Testis (tissue), 2 donors: ENCODE results near the gene NUP214.

Experiments
- POLR2A ChIP-seq: fragments of 450-650 bp; IDR thresholded peaks from one replicate; pipeline ENCODE4 v1.6.1; 2017; ENCODE audit warnings: antibody characterized with exemption, mild to moderate bottlenecking, moderate library complexity
- TF ChIP-seq, protein P1 (sequence below), 3 experiments: fragments of 450-650 bp in 2 of 3; fragments of 200-600 bp in 1 of 3; sonication (generic) in 1 of 3; IDR thresholded peaks; one replicate each; pipeline ENCODE4 v1.5.1; 2016 to 2019; ENCODE audit warnings: antibody characterized with exemption in 3 of 3, mild to moderate bottlenecking in 2 of 3, moderate library complexity in 1 of 3

DNA sequence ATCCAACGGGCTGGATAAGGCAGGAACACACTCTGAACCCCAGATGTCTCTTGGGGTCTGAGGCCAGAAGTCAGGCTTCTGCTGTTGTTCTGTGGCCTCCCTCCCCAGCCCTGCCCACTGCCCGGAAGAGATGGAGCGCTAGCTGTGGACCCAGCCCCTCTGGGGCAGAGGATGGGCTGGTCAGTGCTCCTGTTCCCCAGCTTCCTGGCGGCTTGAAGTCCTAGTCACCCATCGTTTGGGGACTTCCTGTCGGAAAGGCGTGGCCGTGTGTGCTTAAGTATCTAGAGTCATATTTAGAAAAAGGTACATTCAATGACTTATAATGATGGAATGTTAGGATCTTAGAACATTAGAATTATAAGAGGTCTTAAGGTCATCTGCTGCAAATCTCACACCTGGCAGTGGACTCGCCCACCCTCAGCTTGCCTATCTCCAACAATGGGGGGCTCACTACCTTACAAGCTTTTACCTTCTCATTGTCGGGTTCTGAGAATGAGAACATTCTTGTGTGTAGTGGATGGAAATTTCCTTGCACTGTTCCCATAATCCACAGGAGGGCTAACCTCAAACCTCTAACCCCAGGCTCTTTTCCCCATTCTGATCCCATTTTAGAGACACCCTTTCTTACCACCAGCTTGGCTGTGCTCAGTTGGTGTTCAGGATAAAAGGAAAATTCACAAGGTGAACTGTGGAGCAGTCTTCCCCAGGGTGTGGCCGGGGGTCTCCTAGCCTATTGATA lies 42.4 kb upstream of the NUP214 start:
- TF ChIP-seq, protein P1, sequence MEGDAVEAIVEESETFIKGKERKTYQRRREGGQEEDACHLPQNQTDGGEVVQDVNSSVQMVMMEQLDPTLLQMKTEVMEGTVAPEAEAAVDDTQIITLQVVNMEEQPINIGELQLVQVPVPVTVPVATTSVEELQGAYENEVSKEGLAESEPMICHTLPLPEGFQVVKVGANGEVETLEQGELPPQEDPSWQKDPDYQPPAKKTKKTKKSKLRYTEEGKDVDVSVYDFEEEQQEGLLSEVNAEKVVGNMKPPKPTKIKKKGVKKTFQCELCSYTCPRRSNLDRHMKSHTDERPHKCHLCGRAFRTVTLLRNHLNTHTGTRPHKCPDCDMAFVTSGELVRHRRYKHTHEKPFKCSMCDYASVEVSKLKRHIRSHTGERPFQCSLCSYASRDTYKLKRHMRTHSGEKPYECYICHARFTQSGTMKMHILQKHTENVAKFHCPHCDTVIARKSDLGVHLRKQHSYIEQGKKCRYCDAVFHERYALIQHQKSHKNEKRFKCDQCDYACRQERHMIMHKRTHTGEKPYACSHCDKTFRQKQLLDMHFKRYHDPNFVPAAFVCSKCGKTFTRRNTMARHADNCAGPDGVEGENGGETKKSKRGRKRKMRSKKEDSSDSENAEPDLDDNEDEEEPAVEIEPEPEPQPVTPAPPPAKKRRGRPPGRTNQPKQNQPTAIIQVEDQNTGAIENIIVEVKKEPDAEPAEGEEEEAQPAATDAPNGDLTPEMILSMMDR (IDR thresholded peaks at IDR 0.05) = no peak
- no peak for TF ChIP-seq POLR2A
